Ishikawa (cell line): Measurements from ENCODE around the gene SDK1.

Experiments
- CEBPB ChIP-seq: IDR thresholded peaks from 2 replicates; pipeline ENCODE4 v1.6.1; 2012
- CREB1 ChIP-seq: IDR thresholded peaks from 2 replicates; pipeline ENCODE4 v1.6.1; 2012; ENCODE audit warnings: low read depth
- EGR1 ChIP-seq: IDR thresholded peaks from 2 replicates; pipeline ENCODE4 v1.6.1; 2012
- EP300 ChIP-seq: IDR thresholded peaks from 2 replicates; pipeline ENCODE4 v1.6.1; 2012; ENCODE audit warnings: borderline replicate concordance
- FOXM1 ChIP-seq: IDR thresholded peaks from 2 replicates; pipeline ENCODE4 v1.6.1; 2012; ENCODE audit warnings: low read depth, borderline replicate concordance
- NFIC ChIP-seq: IDR thresholded peaks from 2 replicates; pipeline ENCODE4 v1.6.1; 2012
- RAD21 ChIP-seq: IDR thresholded peaks from 2 replicates; pipeline ENCODE4 v1.6.1; 2012; ENCODE audit warnings: low read depth
- TAF1 ChIP-seq: IDR thresholded peaks from 2 replicates; pipeline ENCODE4 v1.6.1; 2012; ENCODE audit warnings: low read depth, mild to moderate bottlenecking
- TCF12 ChIP-seq: IDR thresholded peaks from 2 replicates; pipeline ENCODE4 v1.6.1; 2012; ENCODE audit warnings: low read depth
- TEAD4 ChIP-seq: IDR thresholded peaks from 2 replicates; pipeline ENCODE4 v1.6.1; 2012
- YY1 ChIP-seq: IDR thresholded peaks from 2 replicates; pipeline ENCODE4 v1.6.1; 2012; ENCODE audit warnings: low read depth
- ZBTB7A ChIP-seq: IDR thresholded peaks from 2 replicates; pipeline ENCODE4 v1.6.1; 2012; ENCODE audit warnings: low read depth
- TF ChIP-seq, protein P1 (sequence below): IDR thresholded peaks from 2 replicates; pipeline ENCODE4 v1.6.1; 2012; ENCODE audit warnings: low read depth, mild to moderate bottlenecking
- TF ChIP-seq, protein P2 (sequence below): IDR thresholded peaks from 2 replicates; pipeline ENCODE4 v1.6.1; 2012
- TF ChIP-seq, protein P3 (sequence below): IDR thresholded peaks from 2 replicates; pipeline ENCODE4 v1.6.1; 2012

SDK1 gene

DNA sequence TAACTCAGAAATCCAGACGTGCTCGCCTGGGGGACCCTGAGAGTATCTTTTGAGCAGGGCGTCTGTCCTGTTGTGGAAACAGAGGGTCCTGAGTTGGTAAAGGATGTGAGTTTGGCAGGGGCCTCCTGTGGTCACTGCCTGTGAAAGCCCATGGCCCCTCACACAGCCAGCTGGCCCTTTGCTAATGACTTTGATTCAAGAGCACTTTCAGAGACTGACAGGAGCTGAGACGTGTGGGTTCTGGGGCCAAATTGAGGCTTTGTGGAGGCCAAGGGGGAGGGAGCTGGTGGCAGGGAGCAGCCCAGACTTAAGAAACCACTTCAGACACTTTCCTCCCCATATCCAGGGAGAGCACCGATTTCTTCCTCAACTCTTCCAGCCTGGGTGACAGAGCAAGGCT is 921.6 kb downstream of the SDK1 start:
- no peak for TF ChIP-seq RAD21

DNA sequence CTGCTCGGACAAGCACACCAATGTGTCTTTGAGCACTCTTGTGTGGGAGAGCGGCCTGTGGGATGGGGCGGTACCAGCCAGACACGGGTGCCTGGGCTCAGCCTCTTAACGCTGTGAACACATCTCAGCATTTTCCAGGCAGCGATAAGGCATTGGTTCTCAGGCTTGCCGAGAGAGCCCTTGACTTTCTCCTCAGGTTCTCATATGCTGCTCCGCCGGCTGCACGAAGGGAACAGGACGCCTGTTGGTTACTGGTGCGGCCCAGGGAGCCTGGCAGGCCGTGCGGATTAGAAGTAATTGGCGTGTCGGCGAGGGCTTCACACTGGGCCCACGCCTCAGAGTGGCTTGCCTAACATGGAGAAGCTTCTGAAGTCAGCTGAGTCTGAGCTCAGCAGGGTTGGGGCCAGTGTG is 924.3 kb downstream of the SDK1 start:
- TF ChIP-seq TCF12 (no peak), FOXM1 (no peak), TEAD4 (no peak), EP300 (no peak)

DNA sequence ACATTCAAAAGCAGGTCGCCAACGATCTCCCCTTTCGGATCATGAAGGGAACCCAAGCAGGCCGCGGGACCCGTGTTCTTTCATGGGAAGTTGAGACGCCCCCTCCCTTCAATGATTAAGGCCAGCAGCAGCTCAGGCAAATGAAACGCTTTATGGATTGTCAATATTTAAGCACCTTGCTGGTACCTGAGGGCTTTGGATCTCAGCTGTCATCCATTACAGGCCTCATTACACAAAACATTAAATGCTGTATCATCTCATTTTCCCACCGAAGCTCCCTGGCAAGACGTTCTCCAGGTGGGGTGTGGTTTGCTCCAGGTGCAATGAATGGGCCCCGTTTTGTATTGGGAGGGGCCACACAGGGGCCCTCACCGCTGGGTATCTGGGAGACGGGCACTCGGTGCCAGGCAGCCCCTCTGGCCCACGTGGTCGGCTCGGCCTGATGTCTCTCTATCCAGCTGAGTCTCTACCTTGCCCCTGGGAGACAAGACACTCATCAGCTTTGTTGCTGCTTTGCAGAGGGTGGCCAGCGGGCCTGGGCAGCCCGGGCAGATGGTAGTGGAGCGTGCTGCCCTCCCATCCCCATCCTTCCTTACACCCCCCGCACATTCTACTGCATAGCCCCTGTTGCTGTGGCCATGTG is 925.0 kb downstream of the SDK1 start:
- TF ChIP-seq EP300 = no peak
- TF ChIP-seq, protein P1, sequence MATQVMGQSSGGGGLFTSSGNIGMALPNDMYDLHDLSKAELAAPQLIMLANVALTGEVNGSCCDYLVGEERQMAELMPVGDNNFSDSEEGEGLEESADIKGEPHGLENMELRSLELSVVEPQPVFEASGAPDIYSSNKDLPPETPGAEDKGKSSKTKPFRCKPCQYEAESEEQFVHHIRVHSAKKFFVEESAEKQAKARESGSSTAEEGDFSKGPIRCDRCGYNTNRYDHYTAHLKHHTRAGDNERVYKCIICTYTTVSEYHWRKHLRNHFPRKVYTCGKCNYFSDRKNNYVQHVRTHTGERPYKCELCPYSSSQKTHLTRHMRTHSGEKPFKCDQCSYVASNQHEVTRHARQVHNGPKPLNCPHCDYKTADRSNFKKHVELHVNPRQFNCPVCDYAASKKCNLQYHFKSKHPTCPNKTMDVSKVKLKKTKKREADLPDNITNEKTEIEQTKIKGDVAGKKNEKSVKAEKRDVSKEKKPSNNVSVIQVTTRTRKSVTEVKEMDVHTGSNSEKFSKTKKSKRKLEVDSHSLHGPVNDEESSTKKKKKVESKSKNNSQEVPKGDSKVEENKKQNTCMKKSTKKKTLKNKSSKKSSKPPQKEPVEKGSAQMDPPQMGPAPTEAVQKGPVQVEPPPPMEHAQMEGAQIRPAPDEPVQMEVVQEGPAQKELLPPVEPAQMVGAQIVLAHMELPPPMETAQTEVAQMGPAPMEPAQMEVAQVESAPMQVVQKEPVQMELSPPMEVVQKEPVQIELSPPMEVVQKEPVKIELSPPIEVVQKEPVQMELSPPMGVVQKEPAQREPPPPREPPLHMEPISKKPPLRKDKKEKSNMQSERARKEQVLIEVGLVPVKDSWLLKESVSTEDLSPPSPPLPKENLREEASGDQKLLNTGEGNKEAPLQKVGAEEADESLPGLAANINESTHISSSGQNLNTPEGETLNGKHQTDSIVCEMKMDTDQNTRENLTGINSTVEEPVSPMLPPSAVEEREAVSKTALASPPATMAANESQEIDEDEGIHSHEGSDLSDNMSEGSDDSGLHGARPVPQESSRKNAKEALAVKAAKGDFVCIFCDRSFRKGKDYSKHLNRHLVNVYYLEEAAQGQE = no peak
- TF ChIP-seq, protein P2, sequence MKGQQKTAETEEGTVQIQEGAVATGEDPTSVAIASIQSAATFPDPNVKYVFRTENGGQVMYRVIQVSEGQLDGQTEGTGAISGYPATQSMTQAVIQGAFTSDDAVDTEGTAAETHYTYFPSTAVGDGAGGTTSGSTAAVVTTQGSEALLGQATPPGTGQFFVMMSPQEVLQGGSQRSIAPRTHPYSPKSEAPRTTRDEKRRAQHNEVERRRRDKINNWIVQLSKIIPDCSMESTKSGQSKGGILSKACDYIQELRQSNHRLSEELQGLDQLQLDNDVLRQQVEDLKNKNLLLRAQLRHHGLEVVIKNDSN = no peak
- TF ChIP-seq FOXM1 = no peak
- TF ChIP-seq RAD21 = no peak
- no peak for TF ChIP-seq TAF1
- TF ChIP-seq TEAD4 = no peak
- TF ChIP-seq EGR1 = no peak
- TF ChIP-seq, protein P3, sequence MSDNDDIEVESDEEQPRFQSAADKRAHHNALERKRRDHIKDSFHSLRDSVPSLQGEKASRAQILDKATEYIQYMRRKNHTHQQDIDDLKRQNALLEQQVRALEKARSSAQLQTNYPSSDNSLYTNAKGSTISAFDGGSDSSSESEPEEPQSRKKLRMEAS = no peak
- no peak for TF ChIP-seq NFIC
- TF ChIP-seq ZBTB7A = no peak
- TF ChIP-seq YY1 = no peak
- TF ChIP-seq TCF12 = no peak
- no peak for TF ChIP-seq CEBPB
- no peak for TF ChIP-seq CREB1

DNA sequence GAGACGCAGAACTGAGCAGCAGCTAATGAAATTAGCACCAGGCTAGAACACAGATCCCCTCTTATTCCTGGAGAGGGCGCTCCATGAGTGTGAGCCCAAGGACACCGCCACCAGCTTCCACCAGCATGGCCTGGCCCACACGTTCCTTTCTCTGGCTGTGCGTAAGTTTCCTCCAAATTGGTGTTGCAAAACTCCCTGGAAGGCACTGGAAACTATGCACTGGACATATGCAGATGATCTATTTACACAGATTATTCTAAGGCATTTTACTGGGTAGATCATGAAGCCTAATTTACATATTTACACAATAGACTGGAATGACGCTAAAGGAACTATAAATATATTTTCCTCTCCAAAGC is 925.5 kb downstream of the SDK1 start:
- TF ChIP-seq FOXM1 (no peak), EGR1 (no peak), CREB1 (no peak), CEBPB (no peak), RAD21 (no peak), NFIC (no peak), TEAD4 (no peak), EP300 (no peak), TAF1 (no peak), ZBTB7A (no peak), TCF12 (no peak), YY1 (no peak)
- TF ChIP-seq, protein P2 = no peak
- TF ChIP-seq, protein P3 = no peak
- TF ChIP-seq, protein P1 = no peak

DNA sequence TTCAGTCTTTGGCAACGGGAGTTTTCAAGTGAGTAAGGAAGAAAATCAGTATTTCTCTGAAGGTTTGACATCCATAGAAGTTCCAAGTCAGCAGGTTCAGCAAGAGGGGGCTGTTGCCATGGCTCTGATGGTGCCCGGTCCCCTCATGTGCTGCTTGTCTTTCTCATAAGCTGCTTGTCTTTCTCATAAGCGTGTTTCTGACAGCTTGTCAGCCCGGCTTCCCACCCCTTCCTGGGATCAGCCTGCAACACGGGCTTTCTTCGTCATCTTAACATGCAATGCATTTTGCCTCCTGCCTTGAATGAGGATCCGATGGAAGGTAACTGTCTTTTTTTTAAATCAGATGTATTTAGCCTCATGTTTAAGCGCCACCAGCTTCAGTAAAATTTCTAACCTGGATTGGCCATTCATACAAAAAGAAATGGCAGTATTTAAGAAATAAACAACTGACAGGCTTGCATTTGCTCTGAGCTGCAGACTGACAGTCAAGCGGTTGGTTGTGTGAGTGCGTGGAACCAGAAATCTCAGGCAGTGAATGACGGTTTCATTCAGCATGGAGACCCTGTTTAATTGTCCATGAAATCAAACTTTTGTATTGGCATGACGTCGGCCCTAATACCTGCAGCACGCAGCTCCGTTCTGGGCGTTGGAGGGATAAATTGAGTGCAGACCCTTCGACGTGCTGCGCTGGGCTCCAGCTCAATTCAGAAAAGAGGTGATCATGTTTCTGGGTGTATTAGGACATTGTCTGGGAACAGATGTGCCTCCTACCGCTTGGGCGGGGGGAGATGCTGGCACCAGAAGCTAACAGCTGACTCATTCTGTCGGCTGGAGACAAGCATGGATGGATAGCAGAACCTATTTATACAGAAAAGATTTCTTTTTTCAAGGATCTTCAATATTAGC is 926.3 kb downstream of the SDK1 start:
- TF ChIP-seq NFIC = no peak
- no peak for TF ChIP-seq ZBTB7A
- TF ChIP-seq EP300 = no peak
- no peak for TF ChIP-seq FOXM1
- no peak for TF ChIP-seq TEAD4
- TF ChIP-seq TCF12 = no peak
- TF ChIP-seq, protein P2 = no peak
- no peak for TF ChIP-seq CREB1
- TF ChIP-seq, protein P3 = no peak
- TF ChIP-seq RAD21 = no peak
- no peak for TF ChIP-seq CEBPB
- TF ChIP-seq, protein P1 = no peak
- TF ChIP-seq EGR1 = no peak
- TF ChIP-seq YY1 = no peak
- no peak for TF ChIP-seq TAF1
